Forelimb muscle (tissue), 1 donor: ENCODE measurements around the gene AGAP1. TPM values are rescaled to one million over a fixed set of nuclear protein-coding genes. Genes with fewer than 3 reads are reported as not detected.

Experiments
- DNase-seq: peaks from one replicate; pipeline ENCODE4 v3.0.0-alpha.2; 2013; ENCODE audit warnings: low read depth
- polyA plus RNA-seq: library from polyadenylated mRNA; unstranded; fragments of 120-200 nt; gene quantifications from one replicate; pipeline ENCODE4 v1.2.1, GENCODE V29; 2013; ENCODE audit not compliant: insufficient read length

Gene AGAP1
- polyA plus RNA-seq, 1 donor, result 25.9 TPM

DNA sequence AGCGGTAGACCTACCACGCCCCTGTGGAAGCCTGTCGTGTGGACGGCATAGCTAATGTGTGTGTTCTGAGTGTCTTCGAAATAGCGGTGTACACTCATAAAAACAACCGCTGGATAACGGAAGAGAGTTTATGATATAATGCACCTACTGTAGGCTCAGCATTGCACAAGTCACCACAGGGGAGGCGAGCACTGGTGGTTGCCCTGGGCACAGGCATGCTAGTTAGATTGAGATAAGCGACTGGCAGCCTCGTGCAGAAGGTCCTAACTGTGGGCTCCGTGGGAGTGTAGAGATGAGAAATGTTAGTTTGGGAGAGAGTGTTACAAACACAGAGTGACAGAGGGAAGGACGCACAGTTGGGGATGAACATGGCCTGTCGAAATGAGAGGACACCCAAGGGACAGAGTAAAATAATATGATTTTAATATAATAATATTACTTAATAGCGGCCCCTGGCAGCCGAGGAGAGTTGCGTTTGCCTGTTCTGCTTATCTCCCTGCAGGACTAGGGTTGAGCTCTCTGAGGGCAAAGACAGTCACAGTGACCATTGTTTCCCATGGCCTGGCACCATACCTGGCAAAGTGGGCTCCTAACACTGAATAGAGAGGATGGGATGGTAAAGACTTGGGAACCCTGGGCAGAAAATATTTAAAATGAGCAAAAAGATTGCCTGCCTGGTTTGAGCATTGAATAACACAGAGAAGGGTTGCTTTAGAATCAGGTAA, 470.2 kb downstream of the AGAP1 start:
- DNase-seq, result no peak

DNA sequence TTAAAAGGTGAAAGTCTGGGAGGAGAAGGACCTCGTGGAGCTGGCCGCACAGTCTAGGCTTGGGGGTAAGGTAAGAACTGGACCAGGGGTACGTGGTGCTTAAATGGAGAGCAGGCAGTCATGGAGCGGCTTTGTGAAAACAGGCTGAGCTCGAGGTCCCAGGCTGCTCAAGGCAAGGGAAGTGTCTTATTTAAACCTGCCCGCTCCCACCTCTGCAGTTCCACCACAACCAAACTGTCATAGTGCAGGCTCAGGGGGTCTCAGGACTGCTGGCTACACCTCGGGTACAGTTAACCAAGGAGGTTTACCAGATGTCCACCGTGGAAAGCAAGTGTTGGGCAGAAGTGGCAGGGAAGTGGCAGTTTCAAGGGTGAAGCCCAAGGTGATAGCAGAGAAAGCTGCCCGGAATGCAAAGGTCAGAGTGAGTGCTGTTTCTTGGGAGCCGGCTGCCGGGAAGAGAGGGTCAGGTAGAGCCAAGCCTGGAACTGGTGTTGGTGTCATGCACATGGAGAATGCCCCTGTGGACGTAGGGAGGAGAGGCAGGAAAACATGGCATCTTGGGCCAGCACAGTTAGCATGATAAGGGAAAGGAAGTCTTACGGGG, 471.0 kb downstream of the AGAP1 start:
- no peak for DNase-seq

DNA sequence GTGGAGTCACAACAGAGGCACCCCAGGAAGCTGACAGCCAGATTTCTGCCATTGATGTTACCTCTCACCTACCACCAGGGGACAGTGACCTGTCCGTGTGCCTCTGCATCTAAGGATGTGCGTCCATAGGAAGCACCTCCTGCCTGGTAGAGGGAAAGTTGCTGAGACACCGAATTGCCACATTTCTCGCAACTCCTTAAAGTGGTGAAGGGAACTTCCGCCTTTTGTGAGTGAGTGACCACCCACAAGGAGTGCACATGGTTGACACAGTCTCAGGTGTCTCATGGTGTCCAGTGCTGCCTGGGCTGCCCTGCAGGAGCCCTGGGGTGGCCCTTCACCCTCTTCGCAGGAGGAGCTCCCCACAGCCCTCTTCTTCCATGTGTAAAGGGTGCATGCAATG, 472.6 kb downstream of the AGAP1 start:
- no peak for DNase-seq

DNA sequence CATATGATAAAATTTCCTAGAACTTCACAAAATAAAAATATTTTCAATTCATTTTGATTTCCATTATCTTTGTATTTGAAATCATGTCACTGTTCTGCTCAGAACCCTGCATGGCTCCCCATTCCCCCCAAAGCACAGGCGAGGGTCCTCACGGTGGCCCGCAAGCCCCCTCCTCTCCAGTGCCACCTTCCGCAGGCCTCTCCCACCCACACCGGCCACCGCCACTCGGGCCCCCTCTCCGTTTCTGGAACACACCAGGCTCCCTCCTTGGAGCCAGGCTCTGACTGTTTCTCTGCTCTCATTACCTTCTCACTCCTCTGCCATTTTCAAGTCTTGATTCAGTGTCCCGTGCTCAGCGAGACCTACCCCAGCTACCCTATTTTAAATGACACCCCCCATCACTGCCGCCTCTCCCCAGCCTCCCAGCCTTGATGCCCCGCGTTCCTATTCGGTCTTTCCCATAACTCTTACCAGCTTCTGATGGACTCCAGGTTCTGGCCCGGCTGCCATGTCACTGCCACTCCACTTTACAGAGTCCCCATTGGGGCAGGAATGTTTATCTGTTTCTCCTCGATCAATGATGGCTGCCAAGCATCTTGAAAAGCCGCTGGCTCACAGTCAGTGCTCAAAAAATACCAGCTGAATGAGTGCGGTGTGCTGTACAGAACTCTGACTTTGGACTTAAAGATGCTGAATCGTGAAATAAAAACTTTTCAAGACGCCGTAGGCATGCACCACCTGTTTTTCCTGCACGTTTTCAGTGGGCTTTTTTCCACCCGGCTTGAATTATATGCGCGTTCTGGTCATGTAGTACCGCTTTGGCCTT, 473.3 kb downstream of the AGAP1 start:
- DNase-seq, result no peak

DNA sequence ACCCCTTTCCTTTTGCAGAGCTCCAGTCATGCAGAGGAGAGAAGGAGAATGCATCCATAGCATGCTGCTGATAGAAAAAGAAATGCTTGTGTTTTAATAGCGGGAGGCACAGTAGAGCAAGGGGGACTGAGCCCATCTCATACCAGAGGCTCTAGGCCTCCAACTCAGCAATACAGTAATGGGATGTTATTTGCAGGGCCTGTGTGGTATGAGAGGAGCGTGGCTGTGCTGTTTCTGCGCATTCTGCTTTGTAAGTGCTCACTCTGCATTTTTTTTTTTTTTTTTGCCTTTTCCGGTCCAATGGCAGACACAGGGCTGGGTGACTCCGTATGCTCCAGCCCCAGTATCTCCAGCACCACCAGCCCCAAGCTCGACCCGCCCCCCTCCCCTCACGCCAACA, 474.3 kb downstream of the AGAP1 start:
- DNase-seq, result no peak

DNA sequence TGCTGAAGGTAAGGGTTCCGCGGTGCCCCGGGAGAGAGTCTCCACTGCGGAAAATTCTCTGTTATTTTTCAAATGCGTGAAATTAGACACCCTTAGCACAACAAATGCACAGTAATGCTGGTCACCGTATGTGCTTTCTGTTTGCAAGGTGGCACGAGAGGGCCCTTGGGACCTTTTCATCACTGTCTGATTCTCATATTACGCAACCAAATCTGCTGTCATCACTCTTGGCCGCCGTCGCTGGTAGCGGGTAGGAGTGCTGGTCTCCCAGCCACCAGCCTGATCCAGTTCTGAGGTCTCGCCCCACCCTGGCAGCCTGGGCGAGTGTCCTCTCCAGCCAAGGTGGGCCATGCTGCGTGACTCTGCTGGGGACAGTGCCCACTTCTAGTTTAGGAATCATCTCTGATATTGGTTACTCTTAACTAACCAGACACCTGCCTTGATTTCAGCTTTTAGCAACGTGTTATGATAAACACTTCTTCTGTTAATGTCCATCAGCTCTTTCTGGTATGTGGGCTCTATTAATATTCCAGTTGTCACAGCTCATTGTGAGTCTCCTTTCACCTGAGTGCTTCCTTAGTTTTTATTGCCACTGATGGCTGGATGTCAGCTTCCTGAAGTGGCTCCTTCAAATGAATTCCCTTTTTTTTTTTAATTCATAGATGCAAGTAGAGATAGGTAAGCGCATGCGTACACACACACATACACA, 474.9 kb downstream of the AGAP1 start:
- DNase-seq, result no peak

DNA sequence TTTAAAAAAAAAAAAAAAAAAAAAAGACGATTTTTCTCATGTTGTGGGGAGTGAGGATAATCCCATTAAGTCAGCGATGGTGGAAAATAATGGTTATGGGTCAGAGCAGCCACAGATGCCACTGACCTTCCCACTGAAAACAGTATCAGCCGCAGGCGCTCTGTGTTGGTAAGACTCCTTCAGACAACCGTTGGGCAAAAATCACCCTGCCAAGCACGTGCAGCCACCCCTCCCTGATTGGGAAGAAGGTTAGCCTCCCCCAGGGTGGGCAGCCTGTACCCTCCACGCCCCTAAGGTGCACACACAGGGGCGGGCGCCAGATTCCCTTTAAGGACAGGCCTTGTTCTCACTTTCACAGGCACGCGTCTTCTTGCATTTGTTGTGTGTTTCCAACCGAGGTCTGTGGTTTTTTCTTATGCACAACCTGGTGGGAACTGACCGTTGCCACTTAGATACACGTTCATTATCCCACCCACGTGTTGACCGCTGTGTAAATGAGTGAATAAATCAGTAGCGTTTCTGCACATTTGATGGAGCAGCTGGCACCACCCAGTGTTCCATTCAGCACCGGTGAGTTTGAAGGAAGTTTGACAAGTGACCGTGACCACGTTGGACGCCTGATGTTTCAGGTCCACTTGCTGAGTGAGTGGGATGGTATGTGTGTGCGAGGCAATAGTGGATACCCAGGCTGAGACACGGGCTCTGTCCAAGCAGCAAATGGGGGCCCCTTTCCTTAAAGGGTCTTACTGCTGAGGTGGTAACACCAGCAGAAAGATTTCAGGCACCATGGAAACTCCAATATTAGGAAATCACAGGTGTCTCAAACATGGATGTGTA, 476.6 kb downstream of the AGAP1 start:
- DNase-seq, result no peak

DNA sequence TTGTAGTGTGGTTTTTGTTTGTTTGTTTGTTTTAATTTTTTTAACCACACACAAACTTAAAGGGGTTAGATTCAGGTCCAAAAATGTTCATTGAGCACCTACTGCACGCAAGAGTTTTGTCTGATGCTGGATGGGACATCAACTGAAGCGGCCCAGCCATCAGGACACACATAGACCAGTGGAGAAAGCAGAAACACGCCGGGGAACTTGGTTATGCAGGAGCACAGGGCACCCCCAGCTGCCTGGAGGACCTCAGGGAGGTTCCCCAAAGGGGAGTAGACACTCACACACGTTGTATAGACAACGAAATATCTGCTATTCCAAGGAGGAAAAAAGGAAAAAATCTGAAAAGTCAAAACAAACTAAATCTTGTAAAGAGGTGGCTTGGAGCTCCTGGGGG, 482.7 kb downstream of the AGAP1 start:
- DNase-seq, result no peak

DNA sequence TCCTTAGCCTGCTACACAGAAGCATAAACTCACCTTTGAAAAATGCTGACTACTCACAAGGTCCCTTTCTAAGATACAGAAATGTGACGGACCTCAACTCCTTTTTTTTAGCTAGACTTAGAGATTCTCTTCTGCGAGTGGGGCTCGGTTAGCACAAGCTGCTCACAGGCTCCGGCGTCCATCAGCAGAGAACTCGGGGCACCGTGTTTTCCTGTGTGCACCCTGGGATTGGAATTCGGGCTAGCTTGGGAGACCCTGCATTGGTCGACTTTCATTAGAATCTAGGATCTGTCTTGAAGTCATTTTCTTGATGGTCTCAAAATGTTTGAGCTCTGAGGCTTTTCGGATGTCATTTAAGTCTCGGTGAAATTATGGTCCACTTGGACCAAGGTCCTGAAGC, 483.1 kb downstream of the AGAP1 start:
- DNase-seq, result no peak

DNA sequence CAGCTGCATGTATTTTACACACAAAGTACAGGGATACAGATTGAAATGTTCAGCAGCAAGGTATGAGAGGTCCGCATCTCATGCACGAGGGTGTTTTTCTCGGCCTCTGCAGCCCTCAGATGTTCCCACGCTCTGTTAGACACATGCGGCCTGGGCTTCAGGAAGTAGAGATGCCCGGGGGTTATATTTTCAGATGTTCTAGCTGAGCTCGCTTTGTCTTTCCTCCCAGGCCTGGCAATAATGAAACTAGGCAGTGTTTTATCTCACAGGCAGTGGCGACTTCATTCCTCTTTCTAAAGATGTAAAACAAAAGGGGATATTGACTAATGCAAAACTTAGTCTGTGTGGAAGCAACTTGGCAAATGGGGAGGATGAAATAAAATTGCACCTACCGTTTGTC, 483.6 kb downstream of the AGAP1 start:
- DNase-seq, result no peak

DNA sequence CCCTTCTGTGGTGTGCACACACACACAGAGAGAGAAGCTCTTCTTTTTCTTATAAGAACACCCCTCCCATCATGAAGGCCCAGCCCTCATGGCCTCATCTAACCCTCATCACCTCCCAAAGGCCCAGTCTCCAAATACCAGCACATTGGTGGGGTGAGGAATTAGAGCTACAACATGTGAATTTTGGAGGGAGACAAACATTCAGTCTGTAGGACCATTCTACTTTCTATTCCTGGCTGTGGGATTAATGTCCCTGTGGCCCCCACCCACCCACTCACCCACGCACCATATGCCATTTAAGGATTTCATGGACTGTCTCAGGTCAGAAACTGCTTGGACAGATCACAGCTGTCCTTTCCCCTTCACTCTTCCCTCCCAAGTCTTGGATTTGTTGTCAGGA, 484.2 kb downstream of the AGAP1 start:
- DNase-seq, result no peak

DNA sequence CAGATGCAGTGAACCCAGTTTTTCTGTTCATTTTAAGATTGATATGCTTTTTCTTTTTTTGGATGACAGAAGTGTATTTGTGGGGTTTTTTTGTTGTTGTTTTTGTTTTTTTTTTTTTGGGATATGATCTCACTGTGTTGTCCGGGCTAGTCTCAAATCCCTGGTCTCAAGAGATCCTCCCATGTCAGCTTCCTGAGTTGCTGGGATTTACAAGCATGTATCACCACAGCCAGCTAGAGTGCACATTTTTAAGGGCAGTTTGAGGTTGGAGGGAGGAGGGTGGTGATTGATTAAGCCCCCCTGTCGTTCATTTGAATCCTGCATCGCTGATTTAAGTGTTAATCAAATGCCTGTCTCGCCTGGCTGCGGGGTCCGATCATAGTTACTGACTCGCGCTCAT, 485.2 kb downstream of the AGAP1 start:
- DNase-seq, result no peak

DNA sequence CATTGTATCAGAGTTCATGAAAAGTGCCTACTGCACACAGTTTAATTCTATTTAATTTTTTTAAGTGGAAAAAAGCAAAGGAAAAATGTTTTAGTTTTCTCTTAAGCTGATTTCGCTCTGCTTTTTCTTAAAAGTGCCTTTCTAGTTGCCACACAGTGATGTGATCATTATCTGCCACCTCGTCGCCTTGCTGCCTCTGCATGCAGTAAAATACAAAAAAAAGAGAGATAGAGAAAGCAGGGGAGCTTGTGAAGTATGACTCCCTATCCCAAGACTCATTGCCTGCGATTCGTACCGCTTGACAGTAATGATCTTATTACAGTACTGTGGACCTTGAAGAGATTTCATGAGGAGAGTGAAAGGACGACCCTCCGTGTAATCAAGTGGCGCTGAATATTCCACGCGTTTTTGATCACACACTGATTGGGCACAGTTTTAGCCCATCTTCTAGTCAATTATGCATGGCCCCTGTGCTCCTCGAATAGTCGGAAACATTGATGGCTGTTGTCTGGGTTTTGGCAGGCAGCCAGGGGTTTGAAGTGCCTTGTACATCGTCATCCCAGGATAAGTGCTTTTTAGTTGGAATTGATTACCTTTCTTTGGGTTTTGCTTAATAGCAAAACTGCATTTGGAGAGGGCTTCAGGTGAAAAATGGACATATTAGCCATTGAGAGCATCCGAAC, 486.1 kb downstream of the AGAP1 start:
- no peak for DNase-seq

DNA sequence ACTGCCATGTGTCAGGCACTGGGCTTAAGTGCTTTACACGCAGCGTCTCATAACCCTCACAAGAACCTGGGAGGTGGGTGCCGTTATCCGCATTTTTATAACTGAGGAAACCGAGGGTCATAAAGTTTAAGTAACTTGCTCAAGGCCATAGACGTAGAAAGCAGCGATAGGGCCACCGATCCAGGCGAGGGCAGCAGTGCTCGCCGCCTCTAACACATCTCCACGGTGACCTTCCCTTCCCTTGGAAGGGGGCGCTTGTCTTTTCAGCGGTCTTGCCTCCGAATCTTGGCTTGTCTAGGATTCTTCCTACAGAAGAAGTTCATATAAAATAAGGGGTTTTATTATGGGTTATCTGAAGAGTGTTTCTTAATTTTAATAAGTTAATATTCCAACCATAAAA, 487.8 kb downstream of the AGAP1 start:
- no peak for DNase-seq

DNA sequence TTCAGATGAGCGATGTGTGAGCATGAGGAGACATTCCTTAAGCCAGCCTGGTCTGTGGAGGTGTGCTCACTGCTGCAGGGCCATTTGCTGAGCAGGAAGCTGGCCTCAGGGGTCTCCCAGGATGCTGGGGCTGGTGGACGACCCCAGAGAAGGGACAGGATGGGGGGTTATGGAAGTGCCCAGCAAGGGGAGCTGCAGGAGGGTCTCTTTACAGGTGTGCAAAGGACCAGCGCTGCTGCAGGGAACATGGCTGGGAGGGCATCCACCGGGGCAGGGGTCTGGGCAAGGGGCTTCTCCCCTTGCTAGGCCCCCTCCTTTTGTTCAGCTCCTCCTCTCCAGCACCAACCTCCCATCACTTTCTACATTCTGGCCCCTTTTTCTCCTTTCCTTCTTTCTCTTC, 489.2 kb downstream of the AGAP1 start:
- DNase-seq, result no peak

DNA sequence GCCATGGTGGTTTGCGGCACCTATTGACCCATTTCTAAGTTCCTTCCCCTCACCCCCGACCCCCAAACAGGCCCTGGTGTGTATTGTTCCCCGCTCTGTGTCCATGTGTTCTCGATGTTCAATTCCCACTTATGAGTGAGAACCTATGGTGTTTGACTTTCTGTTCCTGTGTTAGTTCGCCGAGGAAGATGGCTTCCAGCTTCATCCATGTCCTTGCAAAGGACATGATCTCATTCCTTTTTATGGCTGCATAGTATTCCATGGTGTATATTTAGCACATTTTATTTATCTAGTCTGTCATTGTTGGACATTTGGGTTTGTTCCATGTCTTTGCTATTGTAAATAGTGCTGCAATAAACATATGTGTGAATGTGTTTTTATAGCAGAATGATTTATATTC, 490.7 kb downstream of the AGAP1 start:
- no peak for DNase-seq

DNA sequence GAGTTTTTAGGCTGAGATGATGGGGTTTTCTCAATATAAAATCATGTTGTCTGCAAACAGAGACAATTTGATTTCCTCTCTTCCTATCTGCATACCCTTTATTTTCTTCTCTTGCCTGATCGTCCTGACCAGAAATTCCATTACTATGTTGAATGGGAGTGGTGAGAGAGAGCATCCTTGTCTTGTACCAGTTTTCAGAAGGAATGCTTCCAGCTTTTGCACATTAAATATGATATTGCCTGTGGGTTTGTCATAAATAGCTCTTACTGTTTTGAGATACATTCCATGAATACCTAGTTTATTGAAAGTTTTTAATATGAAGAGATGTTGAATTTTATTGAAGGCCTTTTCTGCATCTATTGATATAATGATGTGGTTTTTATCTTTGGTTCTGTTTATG, 492.5 kb downstream of the AGAP1 start:
- no peak for DNase-seq

DNA sequence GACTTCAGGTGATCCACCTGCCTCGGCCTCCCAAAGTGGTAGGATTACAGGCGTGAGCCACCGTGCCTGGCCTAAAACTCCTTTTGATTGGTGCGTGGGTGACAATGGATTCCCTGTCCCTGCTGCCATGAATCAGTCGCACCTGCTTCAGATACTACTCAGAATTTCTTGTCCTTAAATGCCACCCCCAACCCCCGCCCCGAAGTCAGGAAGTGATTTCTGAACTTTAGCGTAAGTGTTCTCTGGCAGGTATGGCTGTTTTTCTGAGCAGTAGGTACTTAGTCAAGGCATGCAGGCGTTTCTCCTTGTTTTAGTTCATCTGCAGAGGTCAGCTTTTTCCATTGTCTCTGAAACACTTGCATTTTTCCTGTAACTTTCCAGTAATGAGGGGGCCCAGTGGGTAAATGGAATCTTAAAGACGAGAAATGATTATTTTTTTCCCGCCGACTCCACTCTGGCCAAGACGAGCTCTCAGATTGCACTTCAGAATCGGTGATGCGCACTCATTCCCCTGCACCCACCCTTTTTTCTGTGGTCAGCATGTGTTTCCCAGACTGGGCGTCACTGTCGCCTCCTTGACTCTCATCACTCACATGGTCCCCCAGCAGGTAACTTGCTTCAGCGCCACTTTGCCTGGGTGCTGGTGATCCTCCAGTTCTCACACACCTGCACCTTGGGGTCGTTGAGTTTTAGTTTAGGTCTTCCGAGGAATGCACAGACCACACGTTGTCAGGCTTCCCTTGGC, 494.6 kb downstream of the AGAP1 start:
- no peak for DNase-seq

DNA sequence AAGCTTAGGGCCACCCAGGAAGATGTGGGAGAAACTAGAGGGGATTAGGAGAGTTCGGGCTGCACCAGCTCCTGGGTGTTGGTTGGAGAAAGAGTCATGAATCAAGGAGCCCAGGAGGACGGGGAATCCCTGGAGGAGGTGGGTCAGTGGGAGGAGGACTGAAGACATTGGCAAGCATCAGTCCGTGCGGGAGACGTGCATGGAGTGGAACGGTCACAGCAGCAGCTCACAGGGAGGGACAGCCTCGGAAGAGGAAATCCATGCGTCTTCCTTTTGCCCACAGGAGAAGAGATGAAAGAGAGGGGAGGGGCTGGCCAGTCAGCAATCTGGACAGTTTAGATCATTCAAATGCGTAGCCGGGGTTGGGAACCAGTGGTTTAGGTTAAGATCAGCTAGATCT, 495.7 kb downstream of the AGAP1 start:
- no peak for DNase-seq

DNA sequence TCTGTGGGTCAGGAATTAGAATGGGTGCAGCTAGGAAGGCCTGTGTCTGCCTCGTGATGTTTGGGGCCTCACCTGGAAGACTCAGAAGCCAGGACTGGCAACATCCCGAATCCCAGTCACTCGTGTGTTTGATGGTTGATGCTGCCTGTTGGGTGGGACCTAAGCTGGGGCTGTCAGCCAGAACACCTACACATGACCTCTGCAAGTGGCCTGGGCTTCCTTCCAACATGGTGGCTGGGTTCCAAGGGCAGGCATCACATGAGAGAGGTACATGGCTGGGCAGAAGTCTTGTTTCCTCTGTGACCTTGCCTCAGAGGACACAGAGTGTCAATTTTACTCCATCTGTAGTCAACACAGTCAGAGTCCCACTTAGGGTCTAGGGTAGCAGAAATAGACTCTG, 496.5 kb downstream of the AGAP1 start:
- no peak for DNase-seq
